ENCODE data around the gene MEF2C. TPM values are rescaled to one million over a fixed set of nuclear protein-coding genes. Genes with fewer than 3 reads are reported as not detected.

MEF2C gene
- total RNA-seq, 1 donor from 2014 or later, result 20.5 TPM

DNA sequence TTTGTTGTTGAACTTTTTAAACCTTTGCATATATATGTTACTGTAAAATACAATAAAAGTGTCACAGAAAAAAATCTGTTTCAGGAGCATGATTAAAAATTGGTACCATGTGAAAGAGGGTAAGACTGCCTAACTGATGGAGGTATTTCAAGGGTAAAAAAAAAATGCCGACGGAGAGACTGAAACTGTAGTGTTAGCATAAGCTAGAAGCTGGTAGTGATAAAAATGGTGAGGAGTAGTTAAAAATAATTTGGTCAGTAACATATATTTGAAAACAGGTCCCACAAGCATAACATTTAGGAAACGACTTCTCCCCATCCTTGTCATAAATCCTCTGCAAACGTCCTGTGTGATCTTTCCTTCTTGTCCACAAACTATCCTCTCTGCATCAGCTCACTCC is 64.7 kb downstream of the MEF2C start:
- H3K4me3 Mint-ChIP-seq (ENCODE audit: unreplicated experiment), result no peak overlapping the region
- Histone ChIP-seq H2AFZ (ENCODE audit: low read depth, low read length) (no peak overlapping the region), H3K9me3 (ENCODE audit: insufficient read depth, low read depth, low read length) (no peaks in the 10 kb centered on the region), H3K9ac (ENCODE audit: low read length) (no peak overlapping the region), H3K4me1 (ENCODE audit: insufficient read depth, low read length) (no peaks in the 10 kb centered on the region), H3K79me2 (ENCODE audit: insufficient read depth, low read length) (no peaks in the 10 kb centered on the region), H4K20me1 (ENCODE audit: insufficient read depth, low read length) (no peaks in the 10 kb centered on the region), H3K4me2 (ENCODE audit: low read length) (no peak overlapping the region), H3K36me3 (ENCODE audit: insufficient read depth, low read length) (no peaks in the 10 kb centered on the region), H3K27me3 (ENCODE audit: insufficient read depth, low read length) (no peaks in the 10 kb centered on the region), H3K27ac (ENCODE audit: low read depth, low read length) (no peak overlapping the region), H3K4me3 (ENCODE audit: insufficient read depth, low read depth, low read length) (no peak overlapping the region)
- no peak for DNase-seq (ENCODE audit: low read depth)
- no peak for TF ChIP-seq EZH2 (IDR thresholded peaks at IDR 0.05; ENCODE audit: insufficient read depth, low read length)
- TF ChIP-seq, protein P1, sequence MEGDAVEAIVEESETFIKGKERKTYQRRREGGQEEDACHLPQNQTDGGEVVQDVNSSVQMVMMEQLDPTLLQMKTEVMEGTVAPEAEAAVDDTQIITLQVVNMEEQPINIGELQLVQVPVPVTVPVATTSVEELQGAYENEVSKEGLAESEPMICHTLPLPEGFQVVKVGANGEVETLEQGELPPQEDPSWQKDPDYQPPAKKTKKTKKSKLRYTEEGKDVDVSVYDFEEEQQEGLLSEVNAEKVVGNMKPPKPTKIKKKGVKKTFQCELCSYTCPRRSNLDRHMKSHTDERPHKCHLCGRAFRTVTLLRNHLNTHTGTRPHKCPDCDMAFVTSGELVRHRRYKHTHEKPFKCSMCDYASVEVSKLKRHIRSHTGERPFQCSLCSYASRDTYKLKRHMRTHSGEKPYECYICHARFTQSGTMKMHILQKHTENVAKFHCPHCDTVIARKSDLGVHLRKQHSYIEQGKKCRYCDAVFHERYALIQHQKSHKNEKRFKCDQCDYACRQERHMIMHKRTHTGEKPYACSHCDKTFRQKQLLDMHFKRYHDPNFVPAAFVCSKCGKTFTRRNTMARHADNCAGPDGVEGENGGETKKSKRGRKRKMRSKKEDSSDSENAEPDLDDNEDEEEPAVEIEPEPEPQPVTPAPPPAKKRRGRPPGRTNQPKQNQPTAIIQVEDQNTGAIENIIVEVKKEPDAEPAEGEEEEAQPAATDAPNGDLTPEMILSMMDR (IDR thresholded peaks at IDR 0.05; ENCODE audit: insufficient read depth, low read depth, low read length), result no peak
- no peak for FAIRE-seq
- H3K4me1 Mint-ChIP-seq (ENCODE audit: low read depth, unreplicated experiment), result peaks cover 3% of the 10 kb centered on the region
- H3K36me3 Mint-ChIP-seq (ENCODE audit: low read depth, unreplicated experiment), result peaks cover 2% of the 10 kb centered on the region
- H3K9me3 Mint-ChIP-seq (ENCODE audit: unreplicated experiment), result no peaks in the 10 kb centered on the region
- no peak overlapping the region for H3K27ac Mint-ChIP-seq (ENCODE audit: unreplicated experiment)
- H3K27me3 Mint-ChIP-seq (ENCODE audit: low read depth, unreplicated experiment), result no peaks in the 10 kb centered on the region

DNA sequence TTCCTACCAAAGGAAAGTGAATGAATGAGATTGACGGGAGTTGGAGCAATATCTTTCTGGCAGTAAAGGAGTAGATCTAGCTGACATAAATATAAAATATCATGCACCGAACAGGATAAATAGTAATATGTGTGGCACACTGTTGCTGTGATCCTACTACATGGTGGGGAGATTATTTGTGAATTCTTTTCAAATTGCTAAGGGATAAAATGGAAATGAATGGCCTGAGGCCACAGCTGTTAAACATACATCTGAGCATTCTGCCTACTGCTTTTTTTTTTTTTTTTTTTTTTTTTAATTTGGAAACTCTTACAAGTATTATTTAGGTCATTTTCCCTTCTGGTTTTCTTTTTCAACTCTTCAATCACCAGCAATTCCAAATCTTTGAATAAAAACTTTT is 66.8 kb downstream of the MEF2C start:
- Mint-ChIP-seq H3K9me3 (ENCODE audit: unreplicated experiment) (no peaks in the 10 kb centered on the region), H3K27me3 (ENCODE audit: low read depth, unreplicated experiment) (no peaks in the 10 kb centered on the region), H3K4me3 (ENCODE audit: unreplicated experiment) (no peak overlapping the region), H3K27ac (ENCODE audit: unreplicated experiment) (no peak overlapping the region), H3K36me3 (ENCODE audit: low read depth, unreplicated experiment) (no peaks in the 10 kb centered on the region), H3K4me1 (ENCODE audit: low read depth, unreplicated experiment) (peaks cover 3% of the 10 kb centered on the region)
- TF ChIP-seq EZH2 (IDR thresholded peaks at IDR 0.05; ENCODE audit: insufficient read depth, low read length), result no peak
- TF ChIP-seq, protein P1 (IDR thresholded peaks at IDR 0.05; ENCODE audit: insufficient read depth, low read depth, low read length), result no peak
- Histone ChIP-seq H2AFZ (ENCODE audit: low read depth, low read length) (no peak overlapping the region), H3K36me3 (ENCODE audit: insufficient read depth, low read length) (no peaks in the 10 kb centered on the region), H3K4me2 (ENCODE audit: low read length) (no peak overlapping the region), H3K4me1 (ENCODE audit: insufficient read depth, low read length) (no peaks in the 10 kb centered on the region), H3K27me3 (ENCODE audit: insufficient read depth, low read length) (no peaks in the 10 kb centered on the region), H3K79me2 (ENCODE audit: insufficient read depth, low read length) (no peaks in the 10 kb centered on the region), H3K4me3 (ENCODE audit: insufficient read depth, low read depth, low read length) (no peak overlapping the region), H4K20me1 (ENCODE audit: insufficient read depth, low read length) (no peaks in the 10 kb centered on the region), H3K9ac (ENCODE audit: low read length) (no peak overlapping the region), H3K27ac (ENCODE audit: low read depth, low read length) (no peak overlapping the region), H3K9me3 (ENCODE audit: insufficient read depth, low read depth, low read length) (no peaks in the 10 kb centered on the region)
- DNase-seq (ENCODE audit: low read depth) (no peak), FAIRE-seq (no peak)

DNA sequence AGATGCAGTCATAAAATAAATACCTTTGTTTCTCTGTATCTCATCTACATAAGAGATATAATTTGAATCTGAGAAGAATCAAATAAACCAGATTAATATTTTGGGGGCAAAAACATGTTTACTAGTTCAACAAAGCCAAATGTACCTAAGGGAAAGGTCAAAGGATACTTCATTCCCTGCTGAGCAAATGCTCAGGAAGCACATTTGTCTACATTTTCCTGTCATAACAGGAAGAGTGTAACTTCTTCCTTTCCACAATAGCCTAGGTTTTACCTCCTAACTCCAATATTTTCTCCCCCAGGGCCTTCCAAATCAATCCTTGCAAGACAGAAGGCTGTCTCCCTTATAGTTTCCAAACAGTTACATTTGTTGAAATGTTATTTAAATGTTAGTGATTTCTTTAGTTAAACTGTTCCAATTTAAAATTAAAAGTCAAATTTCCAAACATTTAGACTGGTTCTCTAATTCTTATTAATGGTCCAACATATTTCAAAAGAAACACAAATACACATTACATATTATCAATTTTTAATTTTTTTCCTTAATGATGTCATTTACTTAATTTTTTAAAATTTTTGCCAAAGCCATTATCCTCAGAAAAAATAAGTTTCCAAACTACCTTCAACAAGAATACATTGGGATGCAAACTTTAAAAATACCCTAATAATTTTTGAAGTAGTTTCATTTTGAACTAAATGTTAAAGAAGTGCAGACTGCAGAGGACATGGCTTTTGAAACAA is 67.8 kb downstream of the MEF2C start:
- Mint-ChIP-seq H3K27ac (ENCODE audit: unreplicated experiment) (no peak overlapping the region), H3K4me1 (ENCODE audit: low read depth, unreplicated experiment) (peaks cover 3% of the 10 kb centered on the region), H3K36me3 (ENCODE audit: low read depth, unreplicated experiment) (no peaks in the 10 kb centered on the region), H3K9me3 (ENCODE audit: unreplicated experiment) (no peaks in the 10 kb centered on the region), H3K4me3 (ENCODE audit: unreplicated experiment) (no peak overlapping the region), H3K27me3 (ENCODE audit: low read depth, unreplicated experiment) (no peaks in the 10 kb centered on the region)
- Histone ChIP-seq H3K4me3 (ENCODE audit: insufficient read depth, low read depth, low read length) (no peak overlapping the region), H3K27ac (ENCODE audit: low read depth, low read length) (no peak overlapping the region), H3K27me3 (ENCODE audit: insufficient read depth, low read length) (no peaks in the 10 kb centered on the region), H3K9me3 (ENCODE audit: insufficient read depth, low read depth, low read length) (no peaks in the 10 kb centered on the region), H3K4me1 (ENCODE audit: insufficient read depth, low read length) (no peaks in the 10 kb centered on the region), H3K36me3 (ENCODE audit: insufficient read depth, low read length) (no peaks in the 10 kb centered on the region), H4K20me1 (ENCODE audit: insufficient read depth, low read length) (no peaks in the 10 kb centered on the region), H3K4me2 (ENCODE audit: low read length) (no peak overlapping the region), H3K9ac (ENCODE audit: low read length) (no peak overlapping the region), H3K79me2 (ENCODE audit: insufficient read depth, low read length) (no peaks in the 10 kb centered on the region), H2AFZ (ENCODE audit: low read depth, low read length) (no peak overlapping the region)
- DNase-seq (ENCODE audit: low read depth), result no peak
- no peak for FAIRE-seq
- TF ChIP-seq, protein P1 (IDR thresholded peaks at IDR 0.05; ENCODE audit: insufficient read depth, low read depth, low read length), result no peak
- TF ChIP-seq EZH2 (IDR thresholded peaks at IDR 0.05; ENCODE audit: insufficient read depth, low read length), result no peak
